Lung (tissue), 12 donors: ENCODE measurements around the gene DIPK1B. TPM values are rescaled to one million over a fixed set of nuclear protein-coding genes. Genes with fewer than 3 reads are reported as not detected.

ENCODE experiments used
- ATAC-seq: fragments of 200-7000 bp; cut with Tn5 transposase; one replicate; pipeline ENCODE4 v1.9.1; 2020; ENCODE audit warnings: moderate number of reproducible peaks; ENCODE audit not compliant: insufficient read depth, low FRiP score
- DNase-seq, 3 donors: peaks; one replicate each; pipeline ENCODE4 v3.0.0-alpha.2; 2013 to 2017
- H3K27ac ChIP-seq, 2 donors: one replicate each; pipeline ENCODE4 v1.5.1; 2013; ENCODE audit warnings: mild to moderate bottlenecking in 2 of 2, moderate library complexity in 2 of 2, control low read depth in 1 of 2, inconsistent platforms in 1 of 2, low read depth in 1 of 2, low read length in 1 of 2
- H3K27me3 ChIP-seq, 3 donors: one replicate each; pipeline ENCODE4 v1.5.1; 2013; ENCODE audit warnings: low read length in 2 of 3; ENCODE audit not compliant: control insufficient read depth in 3 of 3, insufficient read depth in 3 of 3
- H3K36me3 ChIP-seq, 4 donors: one replicate each; pipeline ENCODE4 v1.5.1; 2013; ENCODE audit warnings: low read length in 4 of 4, mild to moderate bottlenecking in 1 of 4, moderate library complexity in 1 of 4; ENCODE audit not compliant: control insufficient read depth in 4 of 4, insufficient read depth in 4 of 4
- H3K4me1 ChIP-seq, 5 donors: one replicate each; pipeline ENCODE4 v1.5.1; 2013; ENCODE audit warnings: low read length in 5 of 5, mild to moderate bottlenecking in 2 of 5, moderate library complexity in 1 of 5; ENCODE audit not compliant: control insufficient read depth in 5 of 5, insufficient read depth in 5 of 5
- H3K4me3 ChIP-seq: one replicate; pipeline ENCODE4 v1.5.1; 2013; ENCODE audit warnings: mild to moderate bottlenecking, control low read depth, moderate library complexity
- H3K9ac ChIP-seq, 2 donors: one replicate each; pipeline ENCODE4 v1.5.1; 2013; ENCODE audit warnings: low read length in 2 of 2, control low read depth in 1 of 2; ENCODE audit not compliant: insufficient read depth in 1 of 2
- H3K9me3 ChIP-seq, 4 donors: one replicate each; pipeline ENCODE4 v1.5.1; 2013; ENCODE audit warnings: low read length in 3 of 4, mild to moderate bottlenecking in 1 of 4, moderate library complexity in 1 of 4; ENCODE audit not compliant: control insufficient read depth in 4 of 4, insufficient read depth in 3 of 4
- CTCF ChIP-seq: IDR thresholded peaks from 2 replicates; pipeline ENCODE4 v1.5.1; 2012; ENCODE audit warnings: mild to moderate bottlenecking; ENCODE audit errors: control extremely low read depth, extremely low read depth
- WGBS, 2 donors: extraction: QIAGEN DNeasy Blood & Tissue Kit; methylation state at CpG; one replicate each; pipeline ENCODE4 v1.1.7; 2013; 5-methylcytosine and 5-hydroxymethylcytosine counted together
- polyA plus RNA-seq, 2 donors: library from polyadenylated mRNA; stranded (reverse); fragments of 200-250 nt; gene quantifications; one replicate each; pipeline ENCODE4 v1.2.1, GENCODE V29; 2013
- total RNA-seq, 2 donors: library from RNA; depleted of rRNA in 1 of 2; stranded (reverse); fragments of >200 nt in 1 of 2; gene quantifications; one replicate each; pipeline ENCODE4 v1.2.1, GENCODE V29; 2014 to 2021
- donor health status: control.
- donor health status: control.
- donor health status: Bipolar disorder and iron deficiency.
- donor health status: healthy.
- donor health status: DM: yes; HTN: yes; CAD: no.

The DIPK1B gene
- total and polyA plus RNA-seq, 4 donors = 12.5 to 26.7 (median 13.9) TPM

- H3K27ac ChIP-seq = no peak overlapping the region
- H3K9ac ChIP-seq = no peak overlapping the region
- H3K27me3 ChIP-seq = peaks cover 0 to 4% (median 0%) of the 10 kb centered on the region in 3 donors
- H3K9me3 ChIP-seq = no peaks in the 10 kb centered on the region
- no peak for DNase-seq
- no peak overlapping the region for H3K4me3 ChIP-seq
- ATAC-seq = no peak
- no peaks in the 10 kb centered on the region for H3K36me3 ChIP-seq
- no peak for TF ChIP-seq CTCF
- peaks cover 0 to 3% (median 2%) of the 10 kb centered on the region in 5 donors for H3K4me1 ChIP-seq
- 87 to 92% methylated on average over 21 of the region's 21 CpGs for WGBS, 2 donors
Measured at GRCh38 chr9:136735812-136736480, 23.6 kb downstream of the DIPK1B start.

GRCh38 chr9:136738960-136739359 is 26.6 kb downstream of the DIPK1B start:
- 91 to 92% methylated on average over 20 of the region's 20 CpGs for WGBS, 2 donors
- Histone ChIP-seq H3K9me3 (no peaks in the 10 kb centered on the region), H3K27me3 (peaks cover 0 to 7% (median 4%) of the 10 kb centered on the region in 3 donors), H3K9ac (no peak overlapping the region), H3K4me3 (no peak overlapping the region), H3K4me1 (peaks cover 0 to 15% (median 10%) of the 10 kb centered on the region in 5 donors), H3K36me3 (no peaks in the 10 kb centered on the region), H3K27ac (no peak overlapping the region)
- no peak for TF ChIP-seq CTCF
- DNase-seq = no peak
- ATAC-seq = no peak

GRCh38 chr9:136739509-136739908 is 27.1 kb downstream of the DIPK1B start:
- Histone ChIP-seq H3K9ac (no peak overlapping the region), H3K4me3 (no peak overlapping the region), H3K27me3 (peaks cover 0 to 7% (median 4%) of the 10 kb centered on the region in 3 donors), H3K36me3 (no peaks in the 10 kb centered on the region), H3K4me1 (peaks cover 0 to 15% (median 10%) of the 10 kb centered on the region in 5 donors), H3K27ac (no peak overlapping the region), H3K9me3 (no peaks in the 10 kb centered on the region)
- DNase-seq = no peak
- WGBS, 2 donors = 87 to 90% methylated on average over 23 of the region's 23 CpGs
- ATAC-seq = no peak
- no peak for TF ChIP-seq CTCF
